Measurements from ENCODE around the gene LHX4.

The LHX4 gene

GRCh38 chr1:180229483-180230415 is at the start of gene LHX4:
LHX4 (plus strand) TSS chr1:180230264; CDS start chr1:180230530, 266 bp downstream.
- peak; percentile 16 for DNase-seq

- DNase-seq = no peak
Measured at GRCh38 chr1:180181048-180181447, 49.0 kb upstream of the LHX4 start.

- no peak for DNase-seq
Measured at GRCh38 chr1:180181996-180182642, 47.9 kb upstream of the LHX4 start.

- no peak for DNase-seq
Measured at GRCh38 chr1:180182643-180183311, 47.3 kb upstream of the LHX4 start.

- DNase-seq = no peak
Measured at GRCh38 chr1:180183426-180183825, 46.6 kb upstream of the LHX4 start.

GRCh38 chr1:180184041-180184440 is 46.0 kb upstream of the LHX4 start:
- no peak for DNase-seq

- no peak for DNase-seq
Measured at GRCh38 chr1:180185281-180185680, 44.8 kb upstream of the LHX4 start.

GRCh38 chr1:180185971-180186645 is 44.0 kb upstream of the LHX4 start:
- DNase-seq = no peak

GRCh38 chr1:180186831-180187230 is 43.2 kb upstream of the LHX4 start:
- DNase-seq = no peak

- no peak for DNase-seq
Measured at GRCh38 chr1:180187626-180188025, 42.4 kb upstream of the LHX4 start.

GRCh38 chr1:180188091-180188506 is 42.0 kb upstream of the LHX4 start:
- peak; percentile 6 for DNase-seq

- no peak for DNase-seq
Measured at GRCh38 chr1:180188684-180189175, 41.3 kb upstream of the LHX4 start.

- no peak for DNase-seq
Measured at GRCh38 chr1:180190091-180190490, 40.0 kb upstream of the LHX4 start.

GRCh38 chr1:180192172-180192571 is 37.9 kb upstream of the LHX4 start:
- no peak for DNase-seq

- DNase-seq = no peak
Measured at GRCh38 chr1:180193141-180194047, 36.7 kb upstream of the LHX4 start.

GRCh38 chr1:180194048-180194425 is 36.0 kb upstream of the LHX4 start:
- DNase-seq = no peak

GRCh38 chr1:180194546-180195207 is 35.4 kb upstream of the LHX4 start:
- no peak for DNase-seq

- no peak for DNase-seq
Measured at GRCh38 chr1:180195401-180195800, 34.7 kb upstream of the LHX4 start.

- DNase-seq = no peak
Measured at GRCh38 chr1:180195916-180196315, 34.1 kb upstream of the LHX4 start.

GRCh38 chr1:180196436-180197003 is 33.5 kb upstream of the LHX4 start:
- no peak for DNase-seq

GRCh38 chr1:180197231-180197630 is 32.8 kb upstream of the LHX4 start:
- no peak for DNase-seq

All from GF-D8 (cell line).